Esophagus muscularis mucosa (tissue), 3 donors: ENCODE results near the gene ANK3.

Experiments used
- POLR2A ChIP-seq: fragments of 450-650 bp; IDR thresholded peaks from one replicate; pipeline ENCODE4 v1.6.1; 2017; ENCODE audit warnings: antibody characterized with exemption, moderate library complexity, mild to moderate bottlenecking, low read depth
- TF ChIP-seq, protein P1 (sequence below), 3 experiments: fragments of 200-600 bp in 2 of 3; fragments of 450-650 bp in 1 of 3; sonication (generic) in 2 of 3; IDR thresholded peaks; one replicate each; pipeline ENCODE4 v1.5.1; 2017 to 2019; ENCODE audit warnings: antibody characterized with exemption in 3 of 3, mild to moderate bottlenecking in 2 of 3, moderate library complexity in 1 of 3

DNA sequence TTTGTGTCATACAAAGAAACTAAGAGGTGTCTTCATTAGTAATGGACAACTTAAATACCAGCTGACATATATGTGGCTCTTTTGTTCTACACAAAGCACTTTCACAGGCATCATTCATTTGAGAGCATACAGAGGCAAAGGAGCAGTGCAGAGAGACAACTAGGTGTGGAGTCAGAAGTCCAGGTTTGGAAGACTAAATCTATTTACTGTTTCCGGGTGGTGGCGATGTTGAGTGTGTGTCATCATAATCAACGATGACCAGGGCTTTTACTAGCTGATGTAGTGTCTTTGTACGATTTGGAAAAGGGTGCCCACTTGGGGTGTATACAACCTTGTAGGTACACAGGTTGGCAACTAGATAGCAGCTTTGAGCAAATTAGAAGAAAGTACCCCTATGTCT is 287.9 kb downstream of the ANK3 start:
- TF ChIP-seq, protein P1, sequence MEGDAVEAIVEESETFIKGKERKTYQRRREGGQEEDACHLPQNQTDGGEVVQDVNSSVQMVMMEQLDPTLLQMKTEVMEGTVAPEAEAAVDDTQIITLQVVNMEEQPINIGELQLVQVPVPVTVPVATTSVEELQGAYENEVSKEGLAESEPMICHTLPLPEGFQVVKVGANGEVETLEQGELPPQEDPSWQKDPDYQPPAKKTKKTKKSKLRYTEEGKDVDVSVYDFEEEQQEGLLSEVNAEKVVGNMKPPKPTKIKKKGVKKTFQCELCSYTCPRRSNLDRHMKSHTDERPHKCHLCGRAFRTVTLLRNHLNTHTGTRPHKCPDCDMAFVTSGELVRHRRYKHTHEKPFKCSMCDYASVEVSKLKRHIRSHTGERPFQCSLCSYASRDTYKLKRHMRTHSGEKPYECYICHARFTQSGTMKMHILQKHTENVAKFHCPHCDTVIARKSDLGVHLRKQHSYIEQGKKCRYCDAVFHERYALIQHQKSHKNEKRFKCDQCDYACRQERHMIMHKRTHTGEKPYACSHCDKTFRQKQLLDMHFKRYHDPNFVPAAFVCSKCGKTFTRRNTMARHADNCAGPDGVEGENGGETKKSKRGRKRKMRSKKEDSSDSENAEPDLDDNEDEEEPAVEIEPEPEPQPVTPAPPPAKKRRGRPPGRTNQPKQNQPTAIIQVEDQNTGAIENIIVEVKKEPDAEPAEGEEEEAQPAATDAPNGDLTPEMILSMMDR (IDR thresholded peaks at IDR 0.05), result no peak
- no peak for TF ChIP-seq POLR2A
